ENCODE results near the gene KRR1.

Gene KRR1

GRCh38 chr12:75548879-75549278, 37.5 kb upstream of the KRR1 start:
- Histone ChIP-seq H3K36me3 (ENCODE audit: insufficient read depth, low read length) (no peaks in the 10 kb centered on the region), H3K27ac (ENCODE audit: low read depth, low read length) (no peak overlapping the region), H3K79me2 (ENCODE audit: control insufficient read depth, insufficient read depth, low read length, unreplicated experiment) (no peaks in the 10 kb centered on the region), H3K4me3 (ENCODE audit: low read depth, low read length) (no peak overlapping the region), H3K4me1 (ENCODE audit: control insufficient read depth, insufficient read depth, low read length, unreplicated experiment) (peaks cover 14% of the 10 kb centered on the region), H2AFZ (ENCODE audit: low read length, unreplicated experiment) (no peak overlapping the region), H3K27me3 (ENCODE audit: insufficient read depth, low read length) (no peaks in the 10 kb centered on the region)

GRCh38 chr12:75545636-75546035, 34.2 kb upstream of the KRR1 start:
- Histone ChIP-seq H2AFZ (ENCODE audit: low read length, unreplicated experiment) (no peak overlapping the region), H3K4me3 (ENCODE audit: low read depth, low read length) (no peak overlapping the region), H3K27me3 (ENCODE audit: insufficient read depth, low read length) (no peaks in the 10 kb centered on the region), H3K27ac (ENCODE audit: low read depth, low read length) (no peak overlapping the region), H3K79me2 (ENCODE audit: control insufficient read depth, insufficient read depth, low read length, unreplicated experiment) (no peaks in the 10 kb centered on the region), H3K4me1 (ENCODE audit: control insufficient read depth, insufficient read depth, low read length, unreplicated experiment) (peaks cover 5% of the 10 kb centered on the region), H3K36me3 (ENCODE audit: insufficient read depth, low read length) (no peaks in the 10 kb centered on the region)

- Histone ChIP-seq H3K79me2 (ENCODE audit: control insufficient read depth, insufficient read depth, low read length, unreplicated experiment) (no peaks in the 10 kb centered on the region), H3K4me3 (ENCODE audit: low read depth, low read length) (no peak overlapping the region), H3K36me3 (ENCODE audit: insufficient read depth, low read length) (no peaks in the 10 kb centered on the region), H3K27ac (ENCODE audit: low read depth, low read length) (no peak overlapping the region), H2AFZ (ENCODE audit: low read length, unreplicated experiment) (no peak overlapping the region), H3K4me1 (ENCODE audit: control insufficient read depth, insufficient read depth, low read length, unreplicated experiment) (no peaks in the 10 kb centered on the region), H3K27me3 (ENCODE audit: insufficient read depth, low read length) (no peaks in the 10 kb centered on the region)
These were observed 32.1 kb upstream of the KRR1 start for GRCh38 chr12:75543529-75543928.

GRCh38 chr12:75542942-75543341, 31.5 kb upstream of the KRR1 start:
- no peaks in the 10 kb centered on the region for H3K4me1 ChIP-seq (ENCODE audit: control insufficient read depth, insufficient read depth, low read length, unreplicated experiment)
- no peaks in the 10 kb centered on the region for H3K79me2 ChIP-seq (ENCODE audit: control insufficient read depth, insufficient read depth, low read length, unreplicated experiment)
- no peaks in the 10 kb centered on the region for H3K27me3 ChIP-seq (ENCODE audit: insufficient read depth, low read length)
- H3K36me3 ChIP-seq (ENCODE audit: insufficient read depth, low read length): no peaks in the 10 kb centered on the region
- no peak overlapping the region for H2AFZ ChIP-seq (ENCODE audit: low read length, unreplicated experiment)
- no peak overlapping the region for H3K4me3 ChIP-seq (ENCODE audit: low read depth, low read length)
- H3K27ac ChIP-seq (ENCODE audit: low read depth, low read length): no peak overlapping the region

GRCh38 chr12:75539889-75540288, 28.5 kb upstream of the KRR1 start:
- Histone ChIP-seq H3K79me2 (ENCODE audit: control insufficient read depth, insufficient read depth, low read length, unreplicated experiment) (no peaks in the 10 kb centered on the region), H3K36me3 (ENCODE audit: insufficient read depth, low read length) (no peaks in the 10 kb centered on the region), H3K27me3 (ENCODE audit: insufficient read depth, low read length) (no peaks in the 10 kb centered on the region), H2AFZ (ENCODE audit: low read length, unreplicated experiment) (no peak overlapping the region), H3K4me1 (ENCODE audit: control insufficient read depth, insufficient read depth, low read length, unreplicated experiment) (no peaks in the 10 kb centered on the region), H3K27ac (ENCODE audit: low read depth, low read length) (no peak overlapping the region), H3K4me3 (ENCODE audit: low read depth, low read length) (no peak overlapping the region)

- no peak overlapping the region for H3K27ac ChIP-seq (ENCODE audit: low read depth, low read length)
- no peaks in the 10 kb centered on the region for H3K36me3 ChIP-seq (ENCODE audit: insufficient read depth, low read length)
- H3K4me1 ChIP-seq (ENCODE audit: control insufficient read depth, insufficient read depth, low read length, unreplicated experiment): no peaks in the 10 kb centered on the region
- H2AFZ ChIP-seq (ENCODE audit: low read length, unreplicated experiment): no peak overlapping the region
- no peak overlapping the region for H3K4me3 ChIP-seq (ENCODE audit: low read depth, low read length)
- H3K27me3 ChIP-seq (ENCODE audit: insufficient read depth, low read length): no peaks in the 10 kb centered on the region
- H3K79me2 ChIP-seq (ENCODE audit: control insufficient read depth, insufficient read depth, low read length, unreplicated experiment): no peaks in the 10 kb centered on the region
These were observed 21.8 kb upstream of the KRR1 start for GRCh38 chr12:75533239-75533638.

GRCh38 chr12:75529826-75530225, 18.4 kb upstream of the KRR1 start:
- Histone ChIP-seq H3K79me2 (ENCODE audit: control insufficient read depth, insufficient read depth, low read length, unreplicated experiment) (no peaks in the 10 kb centered on the region), H3K27ac (ENCODE audit: low read depth, low read length) (no peak overlapping the region), H3K4me3 (ENCODE audit: low read depth, low read length) (no peak overlapping the region), H3K36me3 (ENCODE audit: insufficient read depth, low read length) (no peaks in the 10 kb centered on the region), H2AFZ (ENCODE audit: low read length, unreplicated experiment) (no peak overlapping the region), H3K4me1 (ENCODE audit: control insufficient read depth, insufficient read depth, low read length, unreplicated experiment) (peaks cover 3% of the 10 kb centered on the region), H3K27me3 (ENCODE audit: insufficient read depth, low read length) (no peaks in the 10 kb centered on the region)

GRCh38 chr12:75529316-75529715, 17.9 kb upstream of the KRR1 start:
- H2AFZ ChIP-seq (ENCODE audit: low read length, unreplicated experiment): no peak overlapping the region
- H3K27me3 ChIP-seq (ENCODE audit: insufficient read depth, low read length): no peaks in the 10 kb centered on the region
- no peak overlapping the region for H3K4me3 ChIP-seq (ENCODE audit: low read depth, low read length)
- peaks cover 3% of the 10 kb centered on the region for H3K4me1 ChIP-seq (ENCODE audit: control insufficient read depth, insufficient read depth, low read length, unreplicated experiment)
- no peaks in the 10 kb centered on the region for H3K79me2 ChIP-seq (ENCODE audit: control insufficient read depth, insufficient read depth, low read length, unreplicated experiment)
- H3K27ac ChIP-seq (ENCODE audit: low read depth, low read length): no peak overlapping the region
- H3K36me3 ChIP-seq (ENCODE audit: insufficient read depth, low read length): no peaks in the 10 kb centered on the region

- Histone ChIP-seq H3K27ac (ENCODE audit: low read depth, low read length) (no peak overlapping the region), H3K4me3 (ENCODE audit: low read depth, low read length) (no peak overlapping the region), H3K79me2 (ENCODE audit: control insufficient read depth, insufficient read depth, low read length, unreplicated experiment) (no peaks in the 10 kb centered on the region), H3K4me1 (ENCODE audit: control insufficient read depth, insufficient read depth, low read length, unreplicated experiment) (peaks cover 3% of the 10 kb centered on the region), H2AFZ (ENCODE audit: low read length, unreplicated experiment) (no peak overlapping the region), H3K27me3 (ENCODE audit: insufficient read depth, low read length) (no peaks in the 10 kb centered on the region), H3K36me3 (ENCODE audit: insufficient read depth, low read length) (no peaks in the 10 kb centered on the region)
These were observed 17.3 kb upstream of the KRR1 start for GRCh38 chr12:75528692-75529091.

- Histone ChIP-seq H3K79me2 (ENCODE audit: control insufficient read depth, insufficient read depth, low read length, unreplicated experiment) (no peaks in the 10 kb centered on the region), H3K27me3 (ENCODE audit: insufficient read depth, low read length) (no peaks in the 10 kb centered on the region), H2AFZ (ENCODE audit: low read length, unreplicated experiment) (no peak overlapping the region), H3K4me1 (ENCODE audit: control insufficient read depth, insufficient read depth, low read length, unreplicated experiment) (peaks cover 3% of the 10 kb centered on the region), H3K36me3 (ENCODE audit: insufficient read depth, low read length) (no peaks in the 10 kb centered on the region), H3K4me3 (ENCODE audit: low read depth, low read length) (no peak overlapping the region), H3K27ac (ENCODE audit: low read depth, low read length) (no peak overlapping the region)
These were observed 16.9 kb upstream of the KRR1 start for GRCh38 chr12:75528272-75528671.

- Histone ChIP-seq H2AFZ (ENCODE audit: low read length, unreplicated experiment) (no peak overlapping the region), H3K27ac (ENCODE audit: low read depth, low read length) (no peak overlapping the region), H3K36me3 (ENCODE audit: insufficient read depth, low read length) (no peaks in the 10 kb centered on the region), H3K4me3 (ENCODE audit: low read depth, low read length) (no peak overlapping the region), H3K27me3 (ENCODE audit: insufficient read depth, low read length) (no peaks in the 10 kb centered on the region), H3K4me1 (ENCODE audit: control insufficient read depth, insufficient read depth, low read length, unreplicated experiment) (peaks cover 3% of the 10 kb centered on the region), H3K79me2 (ENCODE audit: control insufficient read depth, insufficient read depth, low read length, unreplicated experiment) (no peaks in the 10 kb centered on the region)
These were observed 15.5 kb upstream of the KRR1 start for GRCh38 chr12:75526655-75527511.

Measured in ACC112 (cell line).